ENCODE data around the gene TMEM126B. TPM values are rescaled to one million over a fixed set of nuclear protein-coding genes. Genes with fewer than 3 reads are reported as not detected.
"Not testable (repeated sequence)": the region's sequence is repeated elsewhere in the genome, so short reads cannot be mapped to it uniquely, and the experiment has no call there.

TMEM126B gene
- total RNA-seq, 5 donors from 2014 or later (not counting 1 experiment from before 2014, with no cell fraction given), result 25.2 to 40.6 (median 34.4) TPM

DNA sequence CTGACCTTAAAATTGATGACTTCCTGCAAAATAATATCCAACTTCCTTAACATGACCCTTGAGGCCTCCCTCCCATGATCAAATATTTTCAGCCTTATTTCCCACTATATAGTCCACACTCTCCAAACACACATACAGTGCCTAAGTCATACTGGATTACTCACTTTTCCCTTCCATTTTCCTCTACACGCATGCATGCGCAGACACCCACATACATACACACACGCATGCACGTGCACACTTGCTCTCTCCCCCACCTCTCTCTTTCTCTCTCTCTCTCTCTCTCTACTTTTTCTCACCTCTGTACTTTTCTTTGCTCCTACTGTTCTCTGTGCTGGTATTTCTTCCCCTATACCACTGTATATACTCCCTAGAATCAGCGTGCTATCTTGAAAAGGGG is 29.3 kb upstream of the TMEM126B start:
- CTCF ChIA-PET, result interaction anchor here in 1 of 2 donors (0.9 kb wide), 1 partner anchor 654 kb away, joined by 3 read pairs; no protein-coding TSS in a partner anchor
- Histone ChIP-seq H3K27me3 (replicated peaks in 1 of 2; ENCODE audit: control insufficient read depth in 2 of 2, extremely low read depth in 1 of 2, insufficient read depth in 2 of 2, low read length in 1 of 2) (peaks cover 0 to 3% of the 10 kb centered on the region in 2 experiments), H3K27ac (ENCODE audit: low read length) (no peak overlapping the region), H3K4me1 (ENCODE audit: control insufficient read depth in 1 of 2, extremely low read depth in 1 of 2, insufficient read depth in 2 of 2, low read length in 2 of 2) (no peaks in the 10 kb centered on the region), H3K9me3 (no peaks in the 10 kb centered on the region), H3K4me3 (ENCODE audit: control insufficient read depth in 1 of 2, extremely low read depth in 1 of 2, low read length in 1 of 2) (no peak overlapping the region), H3K36me3 (ENCODE audit: control insufficient read depth in 2 of 2, extremely low read depth in 1 of 2, insufficient read depth in 1 of 2, low read length in 1 of 2) (no peaks in the 10 kb centered on the region)
- H3K27me3 Mint-ChIP-seq, result no peaks in the 10 kb centered on the region
- no peak overlapping the region for H3K27ac Mint-ChIP-seq
- 65% methylated on average over 4 of the region's 5 CpGs for WGBS (ENCODE audit: insufficient coverage)
- no peaks in the 10 kb centered on the region for H3K4me1 Mint-ChIP-seq
- no peaks in the 10 kb centered on the region for H3K9me3 Mint-ChIP-seq
- ATAC-seq (replicated peaks in 1 of 4), result no peak
- no peak for DNase-seq
- POLR2A ChIA-PET, result interaction anchor here in 1 of 2 donors (0.5 kb wide), 1 partner anchor 612 kb away, joined by 6 read pairs; no protein-coding TSS in a partner anchor
- H3K4me3 Mint-ChIP-seq, result no peak overlapping the region
- H3K36me3 Mint-ChIP-seq, result no peaks in the 10 kb centered on the region

DNA sequence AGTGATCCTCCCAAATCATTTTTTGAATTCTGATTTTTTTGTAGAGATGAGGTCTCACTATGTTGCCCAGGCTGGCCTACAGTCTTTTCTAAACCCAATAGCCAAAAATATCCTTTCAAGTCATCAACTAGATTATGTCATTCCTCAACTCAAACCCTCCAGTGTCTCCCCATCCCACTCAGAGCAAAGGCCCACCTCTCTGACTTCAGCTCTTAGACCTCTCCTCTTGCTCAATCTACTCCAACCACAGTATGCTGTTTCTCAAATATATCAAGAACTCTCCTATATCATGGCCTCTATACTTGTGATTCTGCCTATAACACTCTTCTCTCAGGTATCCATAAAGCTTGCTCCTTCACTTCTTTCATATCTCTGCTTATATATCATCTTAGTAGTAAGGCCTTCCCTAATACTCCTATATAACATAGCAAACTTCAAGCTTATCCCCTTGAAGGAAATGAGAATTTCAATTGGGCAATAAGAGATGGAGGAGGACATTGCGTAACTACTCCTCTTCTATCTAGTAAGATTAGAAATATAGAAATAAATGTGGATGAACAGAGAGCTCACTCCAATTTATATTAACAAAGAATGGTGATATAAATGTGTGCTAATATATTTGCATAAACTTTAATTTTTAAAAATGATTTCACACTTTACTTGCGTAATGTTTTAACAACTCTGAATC is 25.7 kb upstream of the TMEM126B start:
- H3K9me3 ChIP-seq, result no peaks in the 10 kb centered on the region

DNA sequence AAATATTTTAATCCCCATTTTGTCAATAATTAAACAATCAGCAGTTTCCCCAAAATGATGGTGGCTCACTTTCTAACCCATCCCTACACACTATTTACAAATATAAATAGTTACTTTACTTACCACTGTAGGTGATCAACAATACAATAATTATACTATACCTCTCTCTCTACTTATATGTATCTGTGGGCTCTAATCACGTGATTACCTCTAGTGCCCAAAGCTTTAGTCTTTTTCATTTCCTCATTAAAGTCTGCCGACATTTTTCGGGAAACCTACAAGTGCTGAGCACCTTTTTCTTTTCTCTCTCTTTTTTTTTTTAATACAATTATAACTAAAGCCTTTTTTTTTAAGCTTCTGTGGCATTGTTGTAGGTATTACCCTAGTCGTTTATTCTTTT is 25.2 kb upstream of the TMEM126B start:
- H3K9me3 Mint-ChIP-seq, result no peaks in the 10 kb centered on the region
- H3K9me3 ChIP-seq, result no peaks in the 10 kb centered on the region
- no peaks in the 10 kb centered on the region for H3K4me1 Mint-ChIP-seq
- H3K27me3 Mint-ChIP-seq, result no peaks in the 10 kb centered on the region
- POLR2A ChIA-PET, result interaction anchor here in 1 of 2 donors (0.6 kb wide), 1 partner anchor 783 kb away, joined by 3 read pairs; no protein-coding TSS in a partner anchor
- CTCF ChIA-PET, result interaction anchor here (0.5 to 1.5 kb wide), 4 partner anchors 13 to 631 kb away, joined by 3 to 4 read pairs (median 3); no protein-coding TSS in a partner anchor
- no peaks in the 10 kb centered on the region for H3K36me3 ChIP-seq (ENCODE audit: control insufficient read depth in 2 of 2, extremely low read depth in 1 of 2, insufficient read depth in 1 of 2, low read length in 1 of 2)
- DNase-seq (no peak), ATAC-seq (replicated peaks in 1 of 4) (no peak)
- H3K4me1 ChIP-seq (ENCODE audit: control insufficient read depth in 1 of 2, extremely low read depth in 1 of 2, insufficient read depth in 2 of 2, low read length in 2 of 2), result no peaks in the 10 kb centered on the region
- no peak overlapping the region for H3K27ac ChIP-seq (ENCODE audit: low read length)
- H3K4me3 ChIP-seq (ENCODE audit: control insufficient read depth in 1 of 2, extremely low read depth in 1 of 2, low read length in 1 of 2), result no peak overlapping the region
- WGBS (ENCODE audit: insufficient coverage), result no CpG with 5 or more reads among the region's 4 CpGs
- H3K27me3 ChIP-seq (replicated peaks in 1 of 2; ENCODE audit: control insufficient read depth in 2 of 2, extremely low read depth in 1 of 2, insufficient read depth in 2 of 2, low read length in 1 of 2), result peaks cover 0 to 3% of the 10 kb centered on the region in 2 experiments
- peaks cover 3% of the 10 kb centered on the region for H3K36me3 Mint-ChIP-seq
- no peak overlapping the region for H3K4me3 Mint-ChIP-seq
- no peak overlapping the region for H3K27ac Mint-ChIP-seq

More for the DNA sequence above, 25.7 kb upstream of the TMEM126B start:
- Histone ChIP-seq H3K27me3 (replicated peaks in 1 of 2; ENCODE audit: control insufficient read depth in 2 of 2, extremely low read depth in 1 of 2, insufficient read depth in 2 of 2, low read length in 1 of 2) (peaks cover 0 to 3% of the 10 kb centered on the region in 2 experiments), H3K27ac (ENCODE audit: low read length) (no peak overlapping the region), H3K4me3 (ENCODE audit: control insufficient read depth in 1 of 2, extremely low read depth in 1 of 2, low read length in 1 of 2) (no peak overlapping the region), H3K4me1 (ENCODE audit: control insufficient read depth in 1 of 2, extremely low read depth in 1 of 2, insufficient read depth in 2 of 2, low read length in 2 of 2) (no peaks in the 10 kb centered on the region), H3K36me3 (ENCODE audit: control insufficient read depth in 2 of 2, extremely low read depth in 1 of 2, insufficient read depth in 1 of 2, low read length in 1 of 2) (no peaks in the 10 kb centered on the region)
- DNase-seq (no peak), ATAC-seq (replicated peaks in 1 of 4) (no peak)
- Mint-ChIP-seq H3K27me3 (no peaks in the 10 kb centered on the region), H3K4me1 (no peaks in the 10 kb centered on the region), H3K4me3 (no peak overlapping the region), H3K27ac (no peak overlapping the region), H3K36me3 (no peaks in the 10 kb centered on the region), H3K9me3 (no peaks in the 10 kb centered on the region)
- ChIA-PET CTCF (interaction anchor here (0.5 to 1.5 kb wide), 5 partner anchors 13 to 632 kb away, joined by 3 to 4 read pairs (median 3); no protein-coding TSS in a partner anchor), POLR2A (no interaction called here)
- WGBS (ENCODE audit: insufficient coverage), result 100% methylated on average over 1 of the region's 2 CpGs

DNA sequence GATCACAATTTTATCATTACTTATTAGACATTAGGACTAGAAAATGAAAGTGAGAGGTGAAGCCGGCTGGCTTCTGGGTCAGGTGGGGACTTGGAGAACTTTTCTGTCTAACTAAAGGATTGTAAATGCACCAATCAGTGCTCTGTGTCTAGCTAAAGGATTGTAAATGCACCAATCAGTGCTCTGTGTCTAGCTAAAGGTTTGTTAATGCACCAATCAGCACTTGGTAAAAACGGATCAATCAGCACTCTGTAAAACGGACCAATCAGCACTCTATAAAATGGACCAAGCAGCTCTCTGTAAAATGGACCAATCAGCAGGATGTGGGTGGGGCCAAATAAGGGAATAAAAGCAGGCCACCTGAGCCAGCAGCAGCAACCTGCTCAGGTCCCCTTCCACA is 22.2 kb upstream of the TMEM126B start:
- H3K9me3 Mint-ChIP-seq; H3K27ac Mint-ChIP-seq; H3K4me1 Mint-ChIP-seq; POLR2A ChIA-PET; H3K27me3 ChIP-seq (replicated peaks in 1 of 2; ENCODE audit: control insufficient read depth in 2 of 2, extremely low read depth in 1 of 2, insufficient read depth in 2 of 2, low read length in 1 of 2); H3K27ac ChIP-seq (ENCODE audit: low read length); ATAC-seq (replicated peaks in 1 of 4); H3K27me3 Mint-ChIP-seq; H3K4me3 Mint-ChIP-seq; H3K4me1 ChIP-seq (ENCODE audit: control insufficient read depth in 1 of 2, extremely low read depth in 1 of 2, insufficient read depth in 2 of 2, low read length in 2 of 2); H3K36me3 ChIP-seq (ENCODE audit: control insufficient read depth in 2 of 2, extremely low read depth in 1 of 2, insufficient read depth in 1 of 2, low read length in 1 of 2); H3K9me3 ChIP-seq; H3K36me3 Mint-ChIP-seq; H3K4me3 ChIP-seq (ENCODE audit: control insufficient read depth in 1 of 2, extremely low read depth in 1 of 2, low read length in 1 of 2); DNase-seq; CTCF ChIA-PET: not testable (repeated sequence)
- WGBS (ENCODE audit: insufficient coverage), result no CpG with 5 or more reads among the region's 3 CpGs

DNA sequence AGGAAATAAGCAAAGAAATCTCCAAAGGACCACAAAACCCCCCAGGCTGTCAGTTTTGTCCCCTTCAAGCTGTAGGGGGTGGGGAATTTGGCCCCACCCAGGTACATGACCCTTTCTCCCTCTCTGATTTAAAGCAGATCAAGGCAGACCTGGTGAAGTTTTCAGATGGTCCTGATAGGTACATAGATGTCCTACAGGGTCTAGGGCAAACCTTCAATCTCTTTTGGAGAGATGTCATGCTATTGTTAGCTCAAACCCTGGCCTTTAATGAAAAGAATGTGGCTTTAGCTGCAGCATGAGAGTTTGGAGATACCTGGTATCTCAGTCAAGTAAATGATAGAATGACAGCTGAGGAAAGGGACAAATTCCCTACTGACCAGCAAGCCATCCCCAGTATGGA is 19.8 kb upstream of the TMEM126B start:
- POLR2A ChIA-PET, result not testable (repeated sequence)

DNA sequence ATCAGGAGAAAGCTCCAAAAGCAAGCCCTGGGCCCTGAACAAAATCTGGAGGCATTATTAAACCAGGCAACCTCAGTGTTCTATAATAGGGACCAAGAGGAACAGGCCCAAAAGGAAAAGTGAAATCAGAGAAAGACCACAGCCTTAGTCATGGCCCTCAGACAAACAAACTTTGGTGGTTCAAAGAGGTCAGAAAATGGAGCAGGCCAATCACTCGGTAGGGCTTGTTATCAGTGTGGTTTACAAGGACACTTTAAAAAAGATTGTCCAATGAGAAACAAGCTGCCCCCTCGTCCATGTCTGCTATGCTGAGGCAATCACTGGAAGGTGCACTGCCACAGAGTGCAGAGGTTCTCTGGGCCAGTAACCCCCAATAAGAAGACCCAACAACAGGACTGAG is 19.1 kb upstream of the TMEM126B start:
- ATAC-seq (replicated peaks in 1 of 4); CTCF ChIA-PET; H3K4me3 ChIP-seq (ENCODE audit: control insufficient read depth in 1 of 2, extremely low read depth in 1 of 2, low read length in 1 of 2); H3K36me3 Mint-ChIP-seq; H3K4me3 Mint-ChIP-seq; H3K9me3 ChIP-seq; H3K27ac ChIP-seq (ENCODE audit: low read length); H3K9me3 Mint-ChIP-seq; H3K27ac Mint-ChIP-seq; POLR2A ChIA-PET; DNase-seq; H3K36me3 ChIP-seq (ENCODE audit: control insufficient read depth in 2 of 2, extremely low read depth in 1 of 2, insufficient read depth in 1 of 2, low read length in 1 of 2); H3K4me1 Mint-ChIP-seq; H3K27me3 ChIP-seq (replicated peaks in 1 of 2; ENCODE audit: control insufficient read depth in 2 of 2, extremely low read depth in 1 of 2, insufficient read depth in 2 of 2, low read length in 1 of 2); H3K4me1 ChIP-seq (ENCODE audit: control insufficient read depth in 1 of 2, extremely low read depth in 1 of 2, insufficient read depth in 2 of 2, low read length in 2 of 2); H3K27me3 Mint-ChIP-seq: not testable (repeated sequence)
- WGBS (ENCODE audit: insufficient coverage), result no CpG with 5 or more reads among the region's 2 CpGs

More for the DNA sequence above, 19.8 kb upstream of the TMEM126B start:
- H3K9me3 Mint-ChIP-seq; CTCF ChIA-PET; H3K27me3 Mint-ChIP-seq; H3K4me3 ChIP-seq (ENCODE audit: control insufficient read depth in 1 of 2, extremely low read depth in 1 of 2, low read length in 1 of 2); H3K27ac Mint-ChIP-seq; H3K4me1 ChIP-seq (ENCODE audit: control insufficient read depth in 1 of 2, extremely low read depth in 1 of 2, insufficient read depth in 2 of 2, low read length in 2 of 2); H3K36me3 Mint-ChIP-seq; H3K27me3 ChIP-seq (replicated peaks in 1 of 2; ENCODE audit: control insufficient read depth in 2 of 2, extremely low read depth in 1 of 2, insufficient read depth in 2 of 2, low read length in 1 of 2); H3K27ac ChIP-seq (ENCODE audit: low read length); H3K36me3 ChIP-seq (ENCODE audit: control insufficient read depth in 2 of 2, extremely low read depth in 1 of 2, insufficient read depth in 1 of 2, low read length in 1 of 2); DNase-seq; H3K4me3 Mint-ChIP-seq; H3K4me1 Mint-ChIP-seq; ATAC-seq (replicated peaks in 1 of 4); H3K9me3 ChIP-seq: not testable (repeated sequence)

Data from T-cell (primary cell).